Heart left ventricle (tissue), 16 donors: ENCODE data around the gene MTNR1B. TPM values are rescaled to one million over a fixed set of nuclear protein-coding genes. Genes with fewer than 3 reads are reported as not detected.

Source experiments
- ATAC-seq, 4 donors: fragments of 200-7000 bp; cut with Tn5 transposase; one replicate each; pipeline ENCODE4 v1.9.1; 2020 to 2022; ENCODE audit warnings: moderate library complexity in 4 of 4, mild to moderate bottlenecking in 3 of 4, moderate number of reproducible peaks in 1 of 4
- DNase-seq, 5 donors: peaks; one replicate each; pipeline ENCODE4 v3.0.0-alpha.2; 2020
- H3K27ac ChIP-seq, 12 donors: fragments of 200-600 bp; sonication (generic) in 4 of 12; one replicate each; pipeline versions ENCODE4 v1.5.0 to v1.8.0; 2016 to 2022; ENCODE audit warnings: mild to moderate bottlenecking in 2 of 12
- H3K27me3 ChIP-seq, 9 donors: fragments of 200-600 bp; sonication (generic) in 2 of 9; one replicate each; pipeline versions ENCODE4 v1.5.1 to v1.8.0; 2016 to 2022; ENCODE audit warnings: mild to moderate bottlenecking in 3 of 9
- H3K36me3 ChIP-seq, 9 donors: fragments of 200-600 bp; sonication (generic) in 2 of 9; one replicate each; pipeline versions ENCODE4 v1.5.0 to v1.8.0; 2018 to 2022; ENCODE audit warnings: mild to moderate bottlenecking in 2 of 9
- H3K4me1 ChIP-seq, 12 donors: fragments of 200-600 bp; sonication (generic) in 4 of 12; one replicate each; pipeline versions ENCODE4 v1.5.0 to v1.8.0; 2016 to 2022; ENCODE audit warnings: mild to moderate bottlenecking in 3 of 12
- H3K4me3 ChIP-seq, 12 donors: fragments of 200-600 bp; sonication (generic) in 4 of 12; one replicate each; pipeline versions ENCODE4 v1.5.0 to v1.8.0; 2017 to 2022; ENCODE audit warnings: mild to moderate bottlenecking in 9 of 12, moderate library complexity in 4 of 12
- H3K9me3 ChIP-seq, 12 donors: fragments of 200-600 bp; sonication (generic) in 4 of 12; one replicate each; pipeline versions ENCODE4 v1.5.0 to v1.8.0; 2016 to 2022; ENCODE audit warnings: mild to moderate bottlenecking in 1 of 12
- CTCF ChIP-seq, 12 donors: fragments of 200-600 bp; sonication (generic) in 4 of 12; IDR thresholded peaks; one replicate each; pipeline versions ENCODE4 v1.5.0 to v1.8.0; 2018 to 2022; ENCODE audit warnings: antibody characterized with exemption in 12 of 12, mild to moderate bottlenecking in 5 of 12
- POLR2A ChIP-seq, 2 donors: fragments of 450-650 bp; IDR thresholded peaks; one replicate each; pipeline ENCODE4 v1.6.1; 2017; ENCODE audit warnings: antibody characterized with exemption in 2 of 2, mild to moderate bottlenecking in 2 of 2, moderate library complexity in 2 of 2
- WGBS, 4 donors: extraction: QIAGEN DNeasy Blood & Tissue Kit in 2 of 4; methylation state at CpG; one replicate each; pipeline versions ENCODE4 v1.1.5 to v1.1.7; 2013 to 2018; 5-methylcytosine and 5-hydroxymethylcytosine counted together
- intact Hi-C, 10 donors: fragments of 100-400 bp; cut with DNase I; formaldehyde crosslinking; loops; one replicate each; pipeline versions ENCODE4 v1.11.1 to v1.14.2; 2022
- polyA plus RNA-seq, 2 donors: library from polyadenylated mRNA; stranded (reverse); fragments of 200-250 nt; gene quantifications; one replicate each; pipeline ENCODE4 v1.2.3, GENCODE V29; 2013
- total RNA-seq, 9 donors: library from RNA; depleted of rRNA in 2 of 9; stranded (reverse); fragments of >200 nt in 2 of 9; fragmentation: NEBNext Ultra II Directional in 3 of 9; extraction: Animal tissue kit (Norgen Biotek cat#: 25700) in 3 of 9; gene quantifications; one replicate each; pipeline versions ENCODE4 v1.1.0 to v1.2.4, GENCODE V29; 2016 to 2023
- donor health status: ischemic (EF 13 %, LVEDD 7.1; RV severe dilation, severe dysfunction).
- donor health status: healthy with polysubstance abuse.
- donor health status: DM: no; HTN: yes; CAD: no.
- donor health status: DM: no; HTN: no; CAD: no.
- donor health status: ischemic (EF 25% LVEDD 6.9; RV normal size, moderate dysfunction).
- donor health status: ischemic (EF 25% LVEDD 5.7; RV mildly dilated, moderate dysfunction).
- donor health status: healthy.
- donor health status: DM: yes; HTN: yes; CAD: no.
- donor health status: ischemic (EF 35%, LVEDD 5.7; RV mildly dilated, moderate dysfunction).
- donor health status: nonischemic (EF 11% LVEDD 7.7; RV severe dilation, severe dysfunction).
- donor health status: DM: yes; HTN: yes; CAD: no.
- donor health status: PGD.
- donor health status: ischemic (EF 29% LVEDD 5.4; RV normal size, mild dysfunction).
- donor health status: nonischemic (EF 23%, LVEDD 6.1; RV moderate dilation, normal function).

MTNR1B gene
- total and polyA plus RNA-seq, 11 donors: not detected

GRCh38 chr11:93031386-93031785 lies 61.9 kb downstream of the MTNR1B start:
- no peak overlapping the region for H3K4me3 ChIP-seq
- no peak overlapping the region for H3K27ac ChIP-seq
- intact Hi-C loops: no loop called here
- 81 to 86% (median 83%) methylated on average over 8 of the region's 8 CpGs for WGBS, 4 donors
- no peaks in the 10 kb centered on the region for H3K36me3 ChIP-seq
- no peak for TF ChIP-seq CTCF (IDR thresholded peaks at IDR 0.05)
- no peak for TF ChIP-seq POLR2A (IDR thresholded peaks at IDR 0.05)
- no peaks in the 10 kb centered on the region for H3K9me3 ChIP-seq
- ATAC-seq (no peak), DNase-seq (no peak)
- H3K27me3 ChIP-seq: no peaks in the 10 kb centered on the region
- H3K4me1 ChIP-seq: no peaks in the 10 kb centered on the region

Other genes with a start within 250 kb of the MTNR1B start
- 10 to 100 TPM in 2 of 9 donors, 1 to 10 TPM in 7; 4.4 to 15.0 (median 7.4) TPM for gene SLC36A4, start 228.3 kb downstream of the MTNR1B start, total RNA-seq
- gene SLC36A4, start 228.3 kb downstream of the MTNR1B start, polyA plus RNA-seq: 10 to 100 TPM in 1 of 2 donors, 1 to 10 TPM in 1; 2.6 to 22.4 TPM